ENCODE results near the gene RC3H1.

DNA sequence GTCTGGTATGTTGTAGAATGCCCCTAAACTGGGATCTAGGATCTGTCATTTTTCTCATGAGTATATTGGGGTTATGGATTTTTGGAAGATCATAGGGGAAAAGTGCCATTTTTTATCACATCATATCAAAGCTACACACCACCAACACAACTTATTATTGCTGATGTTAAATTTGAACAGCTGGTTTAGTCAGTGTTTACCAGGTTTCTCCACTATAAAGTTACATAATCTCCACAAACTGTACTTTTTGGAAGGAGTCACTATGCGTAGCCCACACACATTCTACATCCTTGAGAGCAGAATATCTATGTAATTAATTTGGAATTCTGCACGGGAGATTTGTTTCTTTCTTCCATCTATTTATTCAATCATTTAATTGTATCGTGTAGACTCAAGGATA, 35.2 kb downstream of the RC3H1 start:
- no peak for TF ChIP-seq MYC (IDR thresholded peaks at IDR 0.05; ENCODE audit: low read depth, low read length)
- TF ChIP-seq MYC (CRISPR knock-in tag; IDR thresholded peaks at IDR 0.05; ENCODE audit: borderline replicate concordance, low read depth), result no peak
- TF ChIP-seq SIN3B (IDR thresholded peaks at IDR 0.05; ENCODE audit: low read depth), result no peak
- TF ChIP-seq ZSCAN32 (CRISPR knock-in tag; IDR thresholded peaks at IDR 0.05), result no peak
- TF ChIP-seq, protein P1, sequence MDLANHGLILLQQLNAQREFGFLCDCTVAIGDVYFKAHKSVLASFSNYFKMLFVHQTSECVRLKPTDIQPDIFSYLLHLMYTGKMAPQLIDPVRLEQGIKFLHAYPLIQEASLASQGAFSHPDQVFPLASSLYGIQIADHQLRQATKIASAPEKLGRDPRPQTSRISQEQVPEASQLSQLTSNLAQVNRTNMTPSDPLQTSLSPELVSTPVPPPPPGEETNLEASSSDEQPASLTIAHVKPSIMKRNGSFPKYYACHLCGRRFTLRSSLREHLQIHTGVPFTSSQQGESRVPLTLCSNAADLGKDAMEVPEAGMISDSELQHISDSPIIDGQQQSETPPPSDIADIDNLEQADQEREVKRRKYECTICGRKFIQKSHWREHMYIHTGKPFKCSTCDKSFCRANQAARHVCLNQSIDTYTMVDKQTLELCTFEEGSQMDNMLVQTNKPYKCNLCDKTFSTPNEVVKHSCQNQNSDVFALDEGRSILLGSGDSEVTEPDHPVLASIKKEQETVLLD (IDR thresholded peaks at IDR 0.05), result no peak

All from K562 (cell line).